GM18909 (cell line): ENCODE data around the gene ZNRF3.

Experiments
- ATAC-seq: cut with Tn5 transposase; IDR thresholded peaks from one replicate; pipeline ENCODE4 v1.9.1; 2021; ENCODE audit warnings: mild to moderate bottlenecking; ENCODE audit not compliant: unreplicated experiment, poor library complexity

The ZNRF3 gene

GRCh38 chr22:28949788-28950187 is 66.4 kb downstream of the ZNRF3 start:
- no peak for ATAC-seq

- ATAC-seq = no peak
Measured at GRCh38 chr22:28950617-28951411, 67.4 kb downstream of the ZNRF3 start.

GRCh38 chr22:28951530-28951929 is 68.2 kb downstream of the ZNRF3 start:
- ATAC-seq = no peak

GRCh38 chr22:28951969-28952521 is 68.7 kb downstream of the ZNRF3 start:
- no peak for ATAC-seq

- no peak for ATAC-seq
Measured at GRCh38 chr22:28952857-28953256, 69.5 kb downstream of the ZNRF3 start.

GRCh38 chr22:28953403-28953802 is 70.0 kb downstream of the ZNRF3 start:
- no peak for ATAC-seq

- no peak for ATAC-seq
Measured at GRCh38 chr22:28953976-28954880, 70.9 kb downstream of the ZNRF3 start.

GRCh38 chr22:28955817-28956216 is 72.4 kb downstream of the ZNRF3 start:
- no peak for ATAC-seq

GRCh38 chr22:28956506-28956905 is 73.1 kb downstream of the ZNRF3 start:
- ATAC-seq = no peak

- ATAC-seq = no peak
Measured at GRCh38 chr22:28958611-28959010, 75.2 kb downstream of the ZNRF3 start.

GRCh38 chr22:28962042-28962554 is 78.7 kb downstream of the ZNRF3 start:
- no peak for ATAC-seq

GRCh38 chr22:28963362-28963761 is 80.0 kb downstream of the ZNRF3 start:
- ATAC-seq = no peak

GRCh38 chr22:28967163-28967665 is 83.8 kb downstream of the ZNRF3 start:
- no peak for ATAC-seq

GRCh38 chr22:28967969-28968368 is 84.6 kb downstream of the ZNRF3 start:
- no peak for ATAC-seq

GRCh38 chr22:28969401-28970168 is 86.2 kb downstream of the ZNRF3 start:
- ATAC-seq = no peak

- ATAC-seq = no peak
Measured at GRCh38 chr22:28973352-28973751, 90.0 kb downstream of the ZNRF3 start.

- no peak for ATAC-seq
Measured at GRCh38 chr22:28977060-28977459, 93.7 kb downstream of the ZNRF3 start.

GRCh38 chr22:28977481-28977971 is 94.2 kb downstream of the ZNRF3 start:
- no peak for ATAC-seq

GRCh38 chr22:28978158-28978557 is 94.8 kb downstream of the ZNRF3 start:
- no peak for ATAC-seq
